ENCODE measurements around the gene COL13A1.

DNA sequence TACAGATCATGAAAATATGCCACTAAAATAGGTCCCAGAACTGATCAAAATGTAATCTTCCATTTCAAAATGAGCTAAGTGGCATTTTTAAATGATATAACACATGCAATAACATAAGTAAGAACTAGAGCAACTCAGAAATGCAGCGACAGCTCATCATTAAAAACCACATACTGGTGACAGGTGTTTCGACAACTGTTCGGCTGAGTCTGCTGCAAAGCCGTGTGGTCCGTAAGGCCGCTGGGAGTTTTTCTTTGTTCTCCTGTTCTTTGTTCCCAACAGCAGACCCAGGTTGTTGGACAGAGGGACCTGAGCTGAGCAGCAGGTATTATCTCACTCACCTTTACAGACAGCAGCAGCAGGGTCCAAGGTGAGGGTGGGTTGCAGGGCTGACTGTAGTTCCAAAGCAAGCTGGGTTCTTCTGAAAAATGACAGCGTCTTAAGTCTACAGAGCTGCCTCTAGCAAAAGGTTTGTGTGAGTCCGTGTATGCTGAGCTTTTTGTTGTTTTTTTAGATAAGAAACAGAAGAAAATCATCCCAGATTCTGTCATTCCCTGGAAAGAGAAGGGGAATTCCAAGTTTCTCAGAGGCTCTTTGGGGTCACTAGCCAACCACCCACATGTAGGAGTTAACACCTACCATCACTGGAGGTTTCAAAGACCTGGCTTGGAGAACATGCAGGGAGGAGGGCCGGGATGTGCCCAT, 205.6 kb downstream of the COL13A1 start:
- TF ChIP-seq, protein P1, sequence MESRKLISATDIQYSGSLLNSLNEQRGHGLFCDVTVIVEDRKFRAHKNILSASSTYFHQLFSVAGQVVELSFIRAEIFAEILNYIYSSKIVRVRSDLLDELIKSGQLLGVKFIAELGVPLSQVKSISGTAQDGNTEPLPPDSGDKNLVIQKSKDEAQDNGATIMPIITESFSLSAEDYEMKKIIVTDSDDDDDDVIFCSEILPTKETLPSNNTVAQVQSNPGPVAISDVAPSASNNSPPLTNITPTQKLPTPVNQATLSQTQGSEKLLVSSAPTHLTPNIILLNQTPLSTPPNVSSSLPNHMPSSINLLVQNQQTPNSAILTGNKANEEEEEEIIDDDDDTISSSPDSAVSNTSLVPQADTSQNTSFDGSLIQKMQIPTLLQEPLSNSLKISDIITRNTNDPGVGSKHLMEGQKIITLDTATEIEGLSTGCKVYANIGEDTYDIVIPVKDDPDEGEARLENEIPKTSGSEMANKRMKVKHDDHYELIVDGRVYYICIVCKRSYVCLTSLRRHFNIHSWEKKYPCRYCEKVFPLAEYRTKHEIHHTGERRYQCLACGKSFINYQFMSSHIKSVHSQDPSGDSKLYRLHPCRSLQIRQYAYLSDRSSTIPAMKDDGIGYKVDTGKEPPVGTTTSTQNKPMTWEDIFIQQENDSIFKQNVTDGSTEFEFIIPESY (IDR thresholded peaks at IDR 0.05): no peak
- TF ChIP-seq ATF3 (IDR thresholded peaks at IDR 0.05) (no peak), CTCF (IDR thresholded peaks at IDR 0.05; ENCODE audit: low read depth, low read length, missing input control) (no peak)
